ENCODE measurements around the gene THTPA.
A peak's percentile ranks its signal among the peaks of the same experiment; 100 is the strongest.

The THTPA gene

DNA sequence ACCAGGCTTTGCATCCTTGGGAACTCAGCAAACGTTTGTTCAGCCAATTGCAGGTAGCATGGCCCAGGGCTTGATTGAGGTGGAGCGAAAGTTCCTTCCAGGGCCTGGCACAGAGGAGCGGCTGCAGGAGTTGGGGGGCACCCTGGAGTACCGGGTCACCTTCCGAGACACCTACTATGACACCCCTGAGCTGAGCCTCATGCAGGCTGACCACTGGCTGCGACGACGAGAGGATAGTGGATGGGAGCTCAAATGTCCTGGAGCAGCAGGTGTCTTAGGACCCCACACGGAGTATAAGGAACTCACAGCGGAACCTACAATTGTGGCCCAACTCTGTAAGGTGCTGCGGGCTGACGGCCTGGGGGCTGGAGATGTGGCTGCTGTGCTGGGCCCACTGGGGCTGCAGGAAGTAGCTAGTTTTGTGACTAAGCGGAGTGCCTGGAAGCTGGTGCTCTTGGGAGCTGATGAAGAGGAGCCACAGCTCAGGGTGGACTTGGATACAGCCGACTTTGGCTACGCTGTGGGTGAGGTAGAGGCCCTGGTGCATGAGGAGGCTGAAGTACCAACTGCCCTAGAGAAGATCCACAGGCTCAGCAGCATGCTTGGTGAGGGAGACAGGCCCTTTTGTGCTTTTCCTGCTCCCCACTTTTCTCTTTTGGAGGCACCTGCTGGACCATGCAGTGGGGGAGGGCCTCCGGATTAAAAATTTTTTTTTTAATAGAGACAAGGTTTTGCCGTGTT lies 799 bp downstream of the THTPA start:
- no peak for DNase-seq

DNA sequence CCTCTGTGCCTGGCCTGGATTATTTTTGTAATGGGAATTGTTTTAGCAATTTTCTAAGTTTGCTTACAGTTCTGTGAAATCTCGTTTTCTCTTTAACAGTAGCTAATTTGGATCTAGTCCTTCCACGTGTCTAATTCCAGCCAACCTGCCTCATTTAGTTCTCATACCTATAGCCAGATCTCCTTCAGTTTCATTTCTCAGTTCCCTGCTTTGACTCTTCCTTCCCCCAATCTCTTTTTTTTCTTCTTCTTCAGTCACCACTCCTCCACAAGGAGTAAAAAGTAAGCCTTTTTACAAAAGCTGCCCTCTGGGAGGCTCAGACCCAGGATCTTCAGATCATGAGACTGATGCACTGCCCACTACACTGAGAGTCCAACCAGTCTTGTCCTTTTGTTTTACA lies 1.4 kb downstream of the THTPA start:
- no peak for DNase-seq

DNA sequence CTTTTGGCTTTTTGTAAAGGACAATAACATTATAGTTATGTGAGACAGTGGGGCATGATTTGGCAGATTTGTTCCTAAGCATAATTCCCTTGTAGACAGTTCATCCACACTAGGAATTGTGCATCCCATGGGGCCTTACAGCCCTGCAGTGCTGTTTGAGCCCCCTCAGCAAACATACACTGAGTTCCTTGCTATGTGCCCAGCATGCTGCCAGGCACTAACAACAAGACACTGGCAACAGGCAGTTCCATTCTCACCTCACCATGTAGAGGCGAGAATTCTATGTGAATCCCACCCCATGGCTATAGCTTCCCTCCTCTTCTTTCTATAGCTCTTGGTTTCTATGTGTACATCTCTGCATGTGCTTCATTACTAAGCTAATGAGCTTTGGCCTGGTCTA lies 1.9 kb downstream of the THTPA start:
- DNase-seq = no peak

DNA sequence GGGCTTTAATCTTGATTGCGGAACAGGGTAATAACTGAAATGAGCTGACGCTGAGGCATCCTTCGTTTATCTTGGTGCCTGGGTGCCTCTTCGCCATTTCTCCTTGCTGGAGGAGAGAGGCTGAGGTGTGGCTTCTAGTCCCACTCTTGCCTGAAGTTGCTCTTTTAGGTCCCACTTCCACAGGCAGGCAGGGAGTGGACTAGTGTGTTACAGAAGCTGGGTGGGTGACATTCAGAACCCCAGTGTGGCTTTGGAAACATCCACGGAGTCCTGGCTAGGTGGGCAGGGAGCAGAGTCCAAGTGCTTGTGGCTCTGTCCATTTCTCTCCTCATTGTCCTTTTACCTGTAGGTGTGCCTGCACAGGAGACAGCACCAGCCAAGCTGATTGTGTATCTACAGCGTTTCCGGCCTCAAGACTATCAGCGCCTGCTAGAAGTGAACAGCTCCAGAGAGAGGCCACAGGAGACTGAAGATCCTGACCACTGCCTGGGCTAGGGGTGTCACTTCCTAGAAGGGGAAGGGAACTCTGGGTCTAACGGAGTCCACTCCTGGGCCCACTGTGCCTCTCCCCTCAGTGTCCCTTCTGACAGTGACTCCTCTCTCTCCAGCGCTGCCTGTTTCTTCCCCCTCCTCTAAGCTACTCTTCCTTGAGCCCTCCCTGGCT lies 2.4 kb downstream of the THTPA start:
- DNase-seq = no peak

DNA sequence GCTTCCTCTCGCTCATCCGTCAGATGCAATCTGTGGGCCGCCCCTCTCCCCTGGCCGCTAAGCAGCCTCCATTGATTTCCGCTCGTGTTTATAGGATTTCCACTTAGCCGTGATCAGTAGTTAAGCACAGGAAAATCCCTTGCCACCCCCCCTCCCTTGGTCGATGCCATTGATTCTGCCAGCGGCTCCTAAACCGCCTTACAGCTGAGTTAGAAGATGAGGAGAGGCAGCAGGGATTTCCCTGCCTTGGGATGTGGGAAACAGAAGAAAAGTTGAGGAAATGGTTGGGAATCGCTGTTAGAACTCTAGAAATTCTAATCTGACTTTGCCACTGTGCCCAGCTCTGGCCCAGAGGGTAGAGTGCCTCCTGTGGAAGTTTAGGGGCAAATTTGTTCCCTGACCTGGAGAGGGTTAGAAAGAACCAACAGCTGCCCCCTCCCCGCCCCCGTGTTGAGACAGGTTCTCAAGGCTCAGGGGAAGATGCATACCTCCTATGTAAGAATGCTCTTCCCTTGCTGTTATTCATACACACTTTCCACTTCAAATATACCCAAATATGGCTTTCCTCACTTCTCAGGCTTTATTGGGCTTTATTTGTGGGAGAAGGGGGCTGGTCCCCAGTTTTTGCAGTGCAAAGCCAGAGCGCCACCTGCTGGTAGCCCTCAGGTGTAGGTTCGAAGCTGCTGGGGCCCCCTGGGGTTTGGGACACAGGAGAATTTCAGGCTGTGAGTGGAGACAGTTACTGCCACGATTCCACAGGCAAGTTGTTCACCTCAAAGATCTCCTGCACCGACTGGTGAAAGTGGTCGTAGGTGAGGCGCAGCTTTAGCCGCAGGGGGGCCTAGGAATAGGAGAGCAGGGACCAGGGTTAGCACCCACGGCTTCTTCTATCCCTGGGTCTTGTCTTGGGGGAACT lies 3.2 kb downstream of the THTPA start:
- DNase-seq = peak; percentile 63 to 78

DNA sequence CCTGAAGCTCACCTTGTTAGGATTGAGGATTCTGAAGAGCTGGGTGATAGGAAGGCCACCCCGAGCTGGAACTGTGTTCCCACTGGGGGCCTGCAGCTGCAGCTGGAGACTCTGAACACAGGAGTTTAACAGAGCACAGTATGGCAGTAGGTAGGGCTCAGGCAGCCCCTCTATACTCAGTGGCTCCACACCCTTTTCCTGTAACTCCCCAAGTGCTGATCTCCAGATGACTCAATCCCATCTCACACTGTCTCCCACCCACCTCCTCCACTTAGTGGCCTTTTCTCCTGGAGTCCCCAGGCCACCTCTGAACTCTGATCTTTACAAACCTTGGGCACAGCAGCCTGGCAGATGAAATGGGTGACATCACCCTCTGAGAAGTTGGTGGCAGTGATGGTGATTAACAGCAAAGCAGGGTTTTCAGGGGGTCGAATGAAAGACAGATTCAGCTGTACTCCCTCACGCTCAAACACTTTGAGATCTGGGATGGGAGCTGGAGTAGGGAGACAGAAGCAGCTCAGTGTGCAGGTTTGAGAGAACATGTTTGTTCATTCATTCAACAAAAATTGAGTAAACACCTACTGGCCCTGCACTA lies 4.0 kb downstream of the THTPA start:
- DNase-seq = no peak

DNA sequence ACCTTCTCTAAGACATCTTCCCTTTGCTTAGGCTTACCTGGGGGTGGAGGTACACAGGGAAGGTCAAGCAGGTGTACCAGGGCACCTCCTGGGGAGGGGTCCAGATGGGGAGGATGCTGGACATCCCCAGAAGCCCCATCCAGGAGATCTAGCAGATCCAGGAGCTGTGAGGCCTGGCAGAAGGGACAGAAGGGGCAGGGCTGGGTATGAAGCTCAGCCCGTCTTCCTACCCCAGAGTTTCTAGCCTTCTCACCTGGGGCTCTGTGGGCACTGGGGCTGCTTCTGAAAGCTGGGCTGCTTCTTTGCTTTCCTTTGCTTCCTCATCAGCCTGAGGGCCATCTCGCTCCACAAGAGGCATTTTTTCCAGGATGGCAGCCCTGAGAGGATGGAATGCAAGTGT lies 5.2 kb downstream of the THTPA start:
- no peak for DNase-seq

DNA sequence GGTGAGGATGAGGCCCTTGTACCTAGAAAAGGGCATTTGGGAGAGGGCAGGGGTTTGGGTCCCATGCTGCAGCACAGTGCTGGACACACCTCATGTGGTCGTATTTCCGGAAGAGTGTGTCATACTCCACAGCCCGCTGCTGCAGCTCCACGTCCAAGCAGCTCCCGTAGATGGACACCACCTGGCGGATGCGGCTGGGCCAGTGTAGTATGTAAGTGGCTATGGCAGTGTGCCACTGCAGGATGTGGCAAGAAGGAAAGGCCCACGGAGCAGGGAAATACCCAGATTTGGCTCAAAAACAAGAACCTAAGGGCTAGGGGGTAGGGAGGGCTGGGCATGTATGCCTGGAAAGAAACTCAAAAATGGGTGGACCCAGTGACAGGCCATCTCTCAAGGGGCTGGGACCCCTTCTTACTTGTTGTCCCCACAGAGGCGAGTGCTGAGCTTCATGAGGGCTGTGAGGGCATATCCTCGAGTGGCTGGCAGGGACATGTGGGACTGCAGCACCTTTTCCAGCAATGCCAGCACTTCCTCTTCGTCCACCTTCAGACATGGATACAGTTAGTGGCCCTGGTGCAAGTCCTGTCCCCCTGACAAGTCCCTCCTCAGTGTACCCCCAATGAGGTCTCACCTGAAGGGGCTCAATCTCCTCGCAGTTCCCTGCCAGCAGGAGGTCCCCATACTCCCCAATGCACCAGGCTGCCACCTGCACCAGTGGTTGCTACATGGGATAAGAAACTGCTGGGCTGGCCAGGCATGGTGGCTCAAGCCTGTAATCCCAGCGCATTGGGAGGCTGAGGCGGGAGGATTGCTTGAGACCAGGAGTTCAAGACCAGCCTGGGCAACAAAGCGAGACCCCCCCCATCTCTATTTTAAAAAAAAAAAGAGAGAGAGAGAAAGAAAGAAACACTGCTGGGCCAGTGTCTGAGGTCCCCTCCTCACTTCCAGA lies 6.1 kb downstream of the THTPA start:
- no peak for DNase-seq

DNA sequence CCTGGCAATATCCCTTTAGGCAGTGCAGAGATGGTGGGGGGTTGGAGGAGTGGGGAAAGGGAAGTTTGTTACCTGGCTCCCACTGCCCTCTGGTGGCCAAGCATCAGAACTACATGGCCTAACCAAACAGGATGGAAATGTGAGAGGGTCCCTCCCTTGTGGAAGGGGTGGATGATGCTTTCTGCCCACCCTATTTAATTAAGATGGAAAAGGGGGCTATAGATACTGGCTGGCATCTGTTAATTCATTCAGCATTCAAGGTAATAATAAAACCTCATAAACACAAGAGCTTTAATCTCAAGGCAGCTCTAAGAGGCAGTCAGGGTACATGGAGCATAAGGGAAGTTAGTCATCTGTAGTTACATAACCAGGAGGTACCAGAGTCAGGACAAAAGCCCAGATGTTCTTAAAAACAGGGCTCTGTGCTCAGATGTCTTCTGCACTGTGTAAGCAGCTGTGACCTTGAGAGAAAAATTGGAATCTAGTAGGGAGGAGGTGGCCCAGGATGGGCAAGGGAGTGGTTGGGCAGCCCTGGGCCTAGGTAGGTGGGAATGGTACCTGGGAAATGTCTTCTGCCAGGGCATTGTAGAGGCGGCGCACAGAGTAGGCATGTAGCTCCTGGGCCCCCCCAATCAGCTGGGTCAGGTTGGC lies 6.9 kb downstream of the THTPA start:
- peak; percentile 41 to 58 for DNase-seq

DNA sequence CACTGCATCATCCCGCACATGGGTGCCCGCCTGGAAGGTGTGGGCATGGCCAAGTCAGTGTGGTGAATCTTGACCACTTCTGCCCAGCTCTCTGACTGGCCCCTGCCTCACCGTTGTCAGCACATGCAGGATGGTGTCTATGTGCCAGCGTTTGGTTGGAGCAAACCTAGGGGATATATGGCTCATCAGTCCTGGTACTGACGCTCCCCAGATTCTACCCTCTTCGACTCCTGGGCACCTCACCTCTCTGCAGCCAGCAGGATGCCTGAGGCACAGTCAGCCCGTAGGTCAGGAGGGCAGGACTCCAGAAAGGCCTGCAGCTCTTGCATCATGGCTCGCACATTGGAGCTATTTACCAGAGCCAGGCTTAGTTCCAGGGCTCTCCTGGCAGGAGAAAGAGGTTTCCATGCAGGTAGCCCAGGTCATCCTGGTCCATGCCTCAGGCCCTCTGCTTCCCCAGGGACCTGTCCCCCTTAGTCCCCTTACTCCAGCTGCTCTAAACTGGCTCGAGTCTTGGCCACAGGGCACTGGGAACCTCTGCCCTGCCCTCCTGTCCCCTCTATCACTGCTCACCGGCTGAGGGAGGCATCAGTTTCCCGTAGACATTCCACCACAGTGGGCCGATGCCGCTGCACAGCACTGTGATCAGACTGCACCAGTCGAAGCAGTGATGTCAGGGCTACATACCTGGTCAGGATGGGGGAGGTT lies 7.6 kb downstream of the THTPA start:
- DNase-seq = no peak

DNA sequence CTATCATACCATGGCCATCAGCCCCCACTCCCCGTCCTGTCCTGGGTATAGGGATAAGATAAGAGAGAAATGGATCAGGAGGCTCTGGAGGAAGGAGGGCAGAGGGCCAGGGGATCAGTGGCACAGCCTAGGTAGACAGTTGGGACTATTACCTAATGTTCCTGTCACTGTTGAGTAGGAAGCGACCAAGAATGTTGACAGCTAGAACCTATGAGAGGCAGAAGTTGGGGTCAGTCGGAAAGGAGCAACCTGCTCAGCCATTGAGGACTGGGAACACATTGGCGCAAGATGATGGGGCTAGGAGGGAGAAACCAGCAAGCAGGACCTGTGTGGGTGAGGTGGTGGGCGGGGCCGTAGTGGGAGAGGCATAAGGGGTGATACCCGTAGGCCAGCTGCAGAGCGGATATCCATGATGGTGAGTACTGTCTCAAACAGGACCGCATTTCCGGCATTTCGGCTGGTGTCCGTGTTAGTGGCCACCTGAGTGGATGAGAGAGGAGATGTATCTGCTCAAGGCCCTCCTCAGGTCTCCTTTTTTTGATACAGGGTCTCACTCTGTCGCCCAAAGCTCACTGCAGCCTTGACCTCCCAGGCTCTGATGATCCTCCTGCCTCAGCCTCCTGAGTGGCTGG lies 8.2 kb downstream of the THTPA start:
- no peak for DNase-seq

DNA sequence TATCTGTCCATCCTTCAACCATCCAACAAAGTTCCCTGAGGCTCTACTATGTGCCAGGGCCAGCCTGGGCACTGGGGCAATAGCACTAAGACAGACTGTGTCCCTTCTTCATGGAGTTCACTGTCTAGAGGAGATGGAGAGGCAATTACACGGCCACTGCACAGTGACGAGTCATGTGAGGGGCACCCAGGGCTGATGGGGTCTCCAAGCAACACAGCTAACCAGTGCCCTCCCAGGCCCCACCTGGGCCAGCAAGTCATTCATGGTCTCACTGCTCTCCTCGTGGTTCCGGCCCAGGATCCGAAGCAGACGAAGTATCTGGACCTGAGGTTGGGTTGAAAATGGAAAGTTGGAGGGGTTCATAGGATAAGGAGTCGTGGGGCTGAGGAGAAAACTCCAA lies 8.8 kb downstream of the THTPA start:
- DNase-seq = no peak

DNA sequence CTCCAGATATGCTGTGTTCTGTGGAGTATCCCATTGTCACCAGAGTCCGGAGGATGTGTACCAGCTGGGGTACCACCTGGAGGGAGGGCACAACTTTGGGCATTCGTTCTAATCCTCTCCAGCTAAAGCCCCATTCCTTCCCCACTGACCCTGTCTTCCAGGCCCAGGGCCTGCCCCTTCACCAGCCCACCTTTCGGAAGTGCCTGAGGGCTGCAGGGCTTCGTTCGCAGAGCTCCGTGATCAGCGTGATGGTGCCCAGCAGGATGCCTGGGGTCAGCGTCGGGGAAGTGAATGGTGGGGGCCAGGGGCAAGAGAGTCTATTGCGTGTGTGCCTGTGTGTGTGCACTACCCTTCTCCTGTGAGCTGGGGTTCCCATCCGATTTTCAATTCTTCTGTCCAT lies 9.6 kb downstream of the THTPA start:
- no peak for DNase-seq

DNA sequence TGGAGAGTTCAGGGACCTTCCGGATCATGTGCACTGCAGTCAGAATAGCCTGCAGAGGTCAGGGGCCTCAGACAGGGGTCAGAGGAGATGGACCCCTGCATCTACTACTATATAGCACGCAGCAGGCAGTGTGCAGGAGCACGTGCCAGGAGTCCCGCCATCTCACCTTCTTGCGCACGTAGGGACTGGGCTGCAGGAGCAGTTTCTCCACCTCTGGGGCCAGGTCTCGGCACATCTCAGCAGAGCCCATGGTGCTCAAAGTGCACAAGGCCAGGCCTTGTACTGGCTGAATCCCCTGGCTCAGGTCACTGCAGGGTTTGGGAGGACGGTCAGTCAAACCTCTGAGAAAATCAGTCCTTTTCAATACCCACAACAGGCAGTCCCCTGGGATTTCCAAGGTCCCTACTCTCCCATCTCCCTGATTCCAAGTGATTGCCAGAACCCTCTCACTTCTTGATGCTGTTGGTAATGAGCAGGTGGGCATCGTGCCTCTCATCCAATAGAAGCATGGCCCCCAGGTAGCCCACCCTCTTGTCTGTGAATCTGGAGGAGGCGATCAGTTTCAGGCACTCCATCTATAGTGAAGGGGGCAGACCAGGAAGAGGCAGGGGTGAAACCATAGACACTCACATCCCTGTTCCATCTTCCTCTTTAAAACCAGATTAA lies 10.2 kb downstream of the THTPA start:
- no peak for DNase-seq

DNA sequence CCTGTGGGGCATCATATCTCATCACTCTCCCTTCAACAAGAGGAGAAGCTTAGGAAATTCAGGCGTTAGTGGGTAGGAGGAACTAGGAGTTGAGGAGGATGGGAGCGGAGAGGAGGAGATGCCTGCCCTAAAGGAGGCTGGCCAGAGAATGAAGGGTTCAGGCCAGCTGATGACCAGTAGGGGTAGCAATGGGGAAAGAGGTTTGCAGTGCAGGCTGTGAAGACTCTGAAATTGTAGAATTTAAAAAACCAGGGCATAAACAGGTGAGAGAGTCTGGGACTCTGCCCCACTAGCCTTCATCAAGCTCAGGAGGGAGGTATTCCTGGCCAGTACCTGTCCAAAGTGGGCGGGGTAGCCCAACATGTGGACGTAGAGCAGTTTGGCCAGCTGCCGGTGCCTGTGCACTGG lies 10.7 kb downstream of the THTPA start:
- no peak for DNase-seq

DNA sequence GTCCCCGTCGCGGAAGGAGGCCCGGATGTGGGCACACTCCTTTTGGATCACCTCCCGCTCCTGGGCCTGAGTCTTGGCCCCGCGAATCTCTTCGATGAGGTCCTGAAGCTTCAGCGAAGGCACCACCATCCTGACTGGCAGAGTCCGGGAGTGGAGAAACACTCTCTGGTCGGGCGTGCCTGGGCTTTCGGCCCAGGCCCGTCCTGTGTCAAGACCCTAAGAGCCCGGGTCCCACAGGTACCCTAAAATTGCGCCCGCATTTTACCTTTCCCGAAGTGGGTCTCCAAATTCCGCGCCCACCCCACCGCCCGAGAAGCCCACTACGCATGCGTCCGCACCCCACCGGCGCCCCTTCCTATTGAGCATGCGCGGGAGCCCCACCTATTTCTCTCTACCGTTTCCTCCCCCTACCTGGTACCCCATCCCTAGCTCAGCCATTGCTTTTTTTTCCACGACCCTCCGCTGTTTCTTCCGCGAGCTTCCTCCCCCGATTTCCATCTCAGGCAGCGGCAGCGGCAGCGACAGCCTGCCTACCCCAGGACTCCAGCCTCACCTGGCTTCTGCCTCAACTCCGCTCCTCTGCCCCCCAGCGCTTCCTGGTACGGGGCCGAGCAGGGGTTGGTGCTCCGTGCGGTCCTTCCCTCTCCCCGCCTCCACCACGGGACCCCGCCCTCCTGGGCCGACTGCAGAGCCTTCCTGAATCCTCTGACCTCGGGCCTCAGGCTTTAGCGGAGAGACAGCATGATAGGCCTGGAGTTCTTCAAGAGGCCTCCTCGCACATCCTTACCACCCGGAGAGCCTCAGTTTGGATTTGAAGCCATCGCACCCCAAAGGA lies 11.3 kb downstream of the THTPA start, which contains the start of gene AP1G2:
Gene AP1G2, minus strand, starts transcription at position 606 of the 835 bp plus-strand sequence. Its CDS starts 477 bp downstream, at position 129.
- peak; percentile 82 to 87 for DNase-seq

DNA sequence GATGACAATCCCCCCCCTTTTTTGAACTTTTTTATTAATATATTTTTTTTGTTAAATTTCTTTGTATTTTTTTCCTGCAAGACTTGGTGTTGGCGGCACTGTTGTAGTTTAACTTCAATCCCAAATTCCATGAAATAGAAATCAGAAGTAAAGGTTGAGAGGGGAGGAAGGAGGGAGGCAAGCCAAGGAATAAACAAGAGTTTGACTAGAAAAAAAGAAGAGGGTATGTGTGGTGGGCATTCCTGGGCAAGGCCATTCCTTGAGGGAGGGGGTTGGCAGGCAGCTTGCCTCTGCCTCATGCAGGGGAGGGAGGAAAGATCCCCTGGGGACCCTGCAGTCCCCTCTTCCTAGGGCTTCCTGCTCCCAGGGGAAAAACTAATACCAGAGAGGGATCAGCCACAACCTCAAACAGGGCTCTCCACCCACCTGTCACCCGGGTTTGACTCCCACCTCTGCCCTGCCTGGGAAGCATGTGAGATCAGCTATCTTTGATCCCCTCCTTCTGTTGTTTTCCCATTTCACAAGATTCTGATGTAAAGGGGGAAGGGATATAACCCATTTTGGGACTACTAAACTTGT lies 12.0 kb downstream of the THTPA start:
- DNase-seq = no peak

DNA sequence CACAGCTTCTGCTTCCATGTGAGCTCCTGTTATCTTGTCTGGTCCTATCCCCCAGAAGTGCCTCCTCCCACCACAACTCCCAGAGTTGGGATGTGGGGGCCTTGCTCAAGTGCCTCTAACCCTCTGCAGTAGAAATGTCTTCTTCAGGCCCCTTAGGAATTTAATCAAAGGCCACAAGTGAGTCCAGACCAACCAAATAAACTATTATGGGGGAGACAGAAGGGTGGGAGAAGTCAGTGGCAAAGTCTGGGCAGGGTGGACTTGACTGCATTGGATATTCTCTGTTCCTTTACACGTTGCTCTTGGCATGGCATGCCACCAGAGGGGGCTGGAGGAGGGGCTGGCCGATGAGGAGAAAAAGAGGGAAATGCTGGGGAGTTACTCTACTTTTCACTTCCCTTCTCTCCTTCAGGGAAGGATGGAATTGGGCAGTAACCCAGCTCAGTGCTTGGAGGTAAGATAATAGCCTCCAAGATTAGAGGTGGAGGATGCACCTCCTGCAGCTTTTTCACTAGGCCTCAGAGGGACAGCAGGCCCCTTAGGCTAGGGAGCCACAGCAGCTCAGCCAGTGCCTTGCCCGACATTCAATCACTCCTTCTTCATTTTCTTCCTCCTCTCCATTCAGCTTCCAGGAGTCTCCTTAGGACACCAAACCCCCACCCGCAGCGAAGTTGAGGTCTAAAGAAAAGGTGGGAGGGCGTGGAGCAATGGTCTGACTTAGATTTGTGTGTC lies 12.7 kb downstream of the THTPA start:
- DNase-seq = no peak

Measured in stimulated activated CD4-positive, alpha-beta T cell treated with anti-CD3 and anti-CD28 coated beads, Interleukin-2, amount 100 ng/mL, for 48 hours (primary cell).